Measurements from ENCODE around the gene SLC35F2.
"Not testable (repeated sequence)": the region's sequence is repeated elsewhere in the genome, so short reads cannot be mapped to it uniquely, and the experiment has no call there.

Gene SLC35F2

DNA sequence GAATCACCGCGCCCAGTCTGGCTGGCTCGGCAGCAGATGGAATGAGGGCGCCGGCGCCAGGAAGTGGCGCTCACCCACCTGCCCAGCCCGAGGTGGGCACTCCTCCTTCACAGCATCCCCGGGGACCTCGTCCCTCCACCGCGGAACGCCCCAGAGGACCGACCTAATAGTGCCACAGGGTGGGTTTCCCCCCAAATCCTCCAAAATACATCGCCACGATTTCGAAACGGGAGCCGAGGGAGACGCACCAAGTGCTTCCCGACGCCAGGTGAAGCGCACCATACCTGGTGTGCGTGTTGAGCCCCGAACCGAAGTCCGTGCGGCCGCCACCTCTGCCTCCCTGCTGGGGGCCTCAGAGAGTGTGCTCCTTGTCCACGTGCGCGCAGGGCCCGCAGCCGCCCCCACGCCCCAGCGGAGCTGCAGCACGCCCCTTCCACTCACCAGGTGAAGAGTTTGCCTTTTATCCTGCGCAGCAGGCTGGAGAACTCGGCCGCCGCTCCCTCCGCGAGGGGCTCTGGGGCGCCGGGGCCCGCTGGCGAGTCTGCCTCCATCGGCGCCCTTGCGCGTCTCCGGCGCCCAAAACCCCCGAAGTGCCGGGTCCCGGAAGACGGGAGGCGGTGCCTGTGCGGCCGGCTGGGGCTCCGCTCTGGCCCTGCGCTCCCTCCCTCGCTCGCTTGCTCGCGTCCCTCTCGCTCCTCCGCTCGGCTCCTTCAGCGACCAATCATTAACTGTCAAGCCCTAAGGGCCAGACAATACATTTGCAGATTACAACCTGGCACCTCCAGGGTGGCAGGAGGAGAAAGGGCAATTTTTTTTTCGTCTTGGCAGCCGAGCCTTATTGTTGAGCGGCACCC lies at the start of gene SLC35F2:
Gene SLC35F2 (minus strand): TSS at position 571 of the 854 bp plus-strand sequence. CDS start 20 bp downstream, at position 551.
- peak within 1 kb of the TSS; percentile 69 for H3K4me3 ChIP-seq (ENCODE audit: low read depth, low read length)
- peak; percentile 74 for DNase-seq (ENCODE audit: low read depth)
- peak; percentile 26 for TF ChIP-seq CTCF (IDR thresholded peaks at IDR 0.05; ENCODE audit: low read depth, low read length, missing control alignments)

DNA sequence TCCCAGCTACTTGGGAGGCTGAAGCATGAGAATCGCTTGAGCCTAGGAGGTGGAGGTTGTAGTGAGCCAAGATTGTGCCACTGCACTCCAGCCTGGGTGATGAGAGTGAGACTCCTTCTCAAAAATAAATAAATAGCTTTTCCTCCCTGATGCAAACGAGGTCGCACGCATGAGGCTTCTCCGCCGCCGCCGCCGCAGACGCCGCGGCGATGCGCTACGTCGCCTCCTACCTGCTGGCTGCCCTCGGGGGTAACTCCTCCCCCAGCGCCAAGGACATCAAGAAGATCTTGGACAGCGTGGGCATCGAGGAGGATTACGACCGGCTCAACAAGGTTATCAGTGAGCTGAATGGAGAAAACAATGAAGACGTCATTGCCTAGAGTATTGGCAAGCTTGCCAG lies 49.6 kb upstream of the SLC35F2 start:
- H3K4me3 ChIP-seq (ENCODE audit: low read depth, low read length): no peak overlapping the region
- no peak for DNase-seq (ENCODE audit: low read depth)
- TF ChIP-seq CTCF (IDR thresholded peaks at IDR 0.05; ENCODE audit: low read depth, low read length, missing control alignments): no peak

GRCh38 chr11:107898270-107898669 lies 39.7 kb upstream of the SLC35F2 start:
- peak; percentile 59 for TF ChIP-seq CTCF (IDR thresholded peaks at IDR 0.05; ENCODE audit: low read depth, low read length, missing control alignments)
- peak; percentile 8 for DNase-seq (ENCODE audit: low read depth)
- H3K4me3 ChIP-seq (ENCODE audit: low read depth, low read length): no peak overlapping the region

- no peak for DNase-seq (ENCODE audit: low read depth)
- TF ChIP-seq CTCF (IDR thresholded peaks at IDR 0.05; ENCODE audit: low read depth, low read length, missing control alignments): no peak
- no peak overlapping the region for H3K4me3 ChIP-seq (ENCODE audit: low read depth, low read length)
These were observed 23.7 kb upstream of the SLC35F2 start for GRCh38 chr11:107882095-107882820.

DNA sequence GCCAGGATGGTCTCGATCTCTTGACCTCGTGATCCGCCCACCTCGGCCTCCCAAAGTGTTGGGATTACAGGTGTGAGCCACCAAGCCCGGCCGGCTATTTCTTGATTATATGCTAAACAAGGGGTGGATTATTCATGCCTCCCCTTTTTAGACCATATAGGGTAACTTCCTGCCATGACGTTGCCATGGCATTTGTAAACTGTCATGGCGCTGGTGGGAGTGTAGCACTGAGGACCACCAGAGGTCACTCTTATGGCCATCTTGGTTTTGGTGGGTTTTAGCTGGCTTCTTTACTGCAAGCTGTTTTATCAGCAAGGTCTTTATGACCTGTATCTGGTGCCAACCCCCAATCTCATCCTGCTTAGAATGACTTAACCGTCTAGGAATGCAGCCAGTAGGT lies 22.9 kb upstream of the SLC35F2 start:
- not testable (repeated sequence) for DNase-seq (ENCODE audit: low read depth); H3K4me3 ChIP-seq (ENCODE audit: low read depth, low read length)

DNA sequence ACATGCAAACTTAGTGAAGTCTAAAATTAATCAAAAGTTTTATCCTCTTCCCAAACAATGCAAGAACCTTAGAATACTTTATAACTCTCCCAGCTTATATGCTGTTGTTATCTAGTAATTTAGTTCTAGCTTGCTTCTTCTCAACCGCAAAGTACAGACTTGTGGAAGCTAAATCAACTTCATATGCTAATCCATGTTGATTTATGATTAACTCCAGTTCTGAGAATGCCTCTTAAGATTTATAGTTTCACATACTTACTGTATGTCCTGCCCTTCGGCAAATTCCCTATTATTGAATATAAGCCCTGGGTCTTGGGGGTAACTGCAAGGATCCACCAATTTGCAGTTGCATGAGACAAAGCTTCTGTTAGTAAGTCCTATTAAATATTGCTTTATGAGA lies 17.6 kb upstream of the SLC35F2 start:
- TF ChIP-seq CTCF (IDR thresholded peaks at IDR 0.05; ENCODE audit: low read depth, low read length, missing control alignments): no peak
- DNase-seq (ENCODE audit: low read depth): no peak
- no peak overlapping the region for H3K4me3 ChIP-seq (ENCODE audit: low read depth, low read length)

DNA sequence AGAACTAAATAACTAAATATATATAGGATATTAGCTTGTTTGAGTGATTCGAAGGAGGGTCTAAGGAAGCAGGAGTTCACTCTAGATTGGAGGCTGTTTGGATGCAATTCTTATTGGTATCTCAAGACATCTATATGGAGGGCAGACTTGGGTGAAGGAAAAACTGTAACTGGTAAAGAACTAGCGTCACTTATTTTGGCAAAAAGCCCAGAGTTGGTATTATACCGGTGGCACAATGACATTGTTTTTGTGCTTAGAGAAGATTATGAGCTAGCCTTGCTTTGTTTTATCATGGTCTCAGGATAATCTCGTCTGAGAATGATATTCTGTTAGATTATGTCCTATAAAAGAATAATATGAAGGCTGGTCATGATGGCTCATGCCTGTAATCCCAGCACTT lies 6.0 kb upstream of the SLC35F2 start:
- TF ChIP-seq CTCF (IDR thresholded peaks at IDR 0.05; ENCODE audit: low read depth, low read length, missing control alignments): no peak
- no peak overlapping the region for H3K4me3 ChIP-seq (ENCODE audit: low read depth, low read length)
- no peak for DNase-seq (ENCODE audit: low read depth)
